Calu3 (cell line): ENCODE measurements around the gene CD160. TPM values are rescaled to one million over a fixed set of nuclear protein-coding genes. Genes with fewer than 3 reads are reported as not detected.

Experiments
- BruUV-seq: library from RNA; stranded (reverse); fragments of 400-500 nt; replicated peaks from 2 replicates; lab custom pipeline; 2021; lab: Mats Ljungman, UMichigan
- CTCF ChIA-PET: fragments of 300-600 bp; sonication (Branson Sonifier 250); formaldehyde crosslinking; loops from one replicate; lab custom pipeline; 2022; ENCODE audit warnings: antibody characterized with exemption; lab: Charles Lee
- DNase-seq: peaks from one replicate; pipeline ENCODE4 v3.0.0; 2022
- H3K27ac Mint-ChIP-seq: one replicate; pipeline ENCODE4 v1.8.0; 2022; ENCODE audit warnings: mixed read lengths; ENCODE audit not compliant: unreplicated experiment
- H3K27me3 Mint-ChIP-seq: one replicate; pipeline ENCODE4 v1.8.0; 2022; ENCODE audit warnings: mixed read lengths; ENCODE audit not compliant: unreplicated experiment
- H3K36me3 Mint-ChIP-seq: one replicate; pipeline ENCODE4 v1.8.0; 2022; ENCODE audit warnings: mild to moderate bottlenecking, moderate library complexity, mixed read lengths; ENCODE audit not compliant: insufficient read depth, unreplicated experiment
- H3K4me1 Mint-ChIP-seq: one replicate; pipeline ENCODE4 v1.8.0; 2022; ENCODE audit warnings: mild to moderate bottlenecking, low read depth, mixed read lengths; ENCODE audit not compliant: unreplicated experiment
- H3K4me3 Mint-ChIP-seq: one replicate; pipeline ENCODE4 v1.8.0; 2022; ENCODE audit warnings: mild to moderate bottlenecking, low read depth, moderate library complexity, mixed read lengths; ENCODE audit not compliant: unreplicated experiment
- H3K9me3 Mint-ChIP-seq: one replicate; pipeline ENCODE4 v1.8.0; 2022; ENCODE audit warnings: low read depth, mixed read lengths; ENCODE audit not compliant: unreplicated experiment
- CTCF ChIP-seq: fragments of 200-600 bp; IDR thresholded peaks from one replicate; pipeline ENCODE4 v1.8.0; 2022; ENCODE audit warnings: antibody characterized with exemption; ENCODE audit not compliant: unreplicated experiment
- intact Hi-C: fragments of 100-400 bp; cut with micrococcal nuclease; formaldehyde crosslinking; loops from one replicate; pipeline ENCODE4 v1.10.0; 2022; ENCODE audit not compliant: unreplicated experiment
- total RNA-seq: library from RNA; stranded (reverse); gene quantifications from 2 replicates; pipeline ENCODE4 v1.2.3, GENCODE V29; 2022

Gene CD160
- total RNA-seq, 1 experiment from 2014 or later, result not detected

GRCh38 chr1:145747398-145748247, 28.3 kb downstream of the CD160 start:
- H3K27ac Mint-ChIP-seq, result no peak overlapping the region
- CTCF ChIA-PET, result no interaction called here

GRCh38 chr1:145750426-145750825, 31.1 kb downstream of the CD160 start:
- no peaks in the 10 kb centered on the region for H3K27me3 Mint-ChIP-seq
- H3K4me3 Mint-ChIP-seq, result no peak overlapping the region
- CTCF ChIA-PET, result interaction anchor here (0.5 kb wide), 1 partner anchor 11 kb away, joined by 4 read pairs; no protein-coding TSS in a partner anchor
- no peak for DNase-seq
- no peak for TF ChIP-seq CTCF
- intact Hi-C loops, result no loop called here
- no TSS peak for BruUV-seq
- H3K4me1 Mint-ChIP-seq, result no peaks in the 10 kb centered on the region
- no peak overlapping the region for H3K27ac Mint-ChIP-seq
- no peaks in the 10 kb centered on the region for H3K36me3 Mint-ChIP-seq
- no peaks in the 10 kb centered on the region for H3K9me3 Mint-ChIP-seq

More at GRCh38 chr1:145747398-145748247, 28.3 kb downstream of the CD160 start:
- no TSS peak for BruUV-seq
- no peak for DNase-seq
- peaks cover 4% of the 10 kb centered on the region for H3K36me3 Mint-ChIP-seq
- no peaks in the 10 kb centered on the region for H3K9me3 Mint-ChIP-seq
- no peak overlapping the region for H3K4me3 Mint-ChIP-seq
- no peak for TF ChIP-seq CTCF
- intact Hi-C loops, result no loop called here
- H3K4me1 Mint-ChIP-seq, result no peaks in the 10 kb centered on the region
- no peaks in the 10 kb centered on the region for H3K27me3 Mint-ChIP-seq

GRCh38 chr1:145751491-145752037, 32.3 kb downstream of the CD160 start:
- no peaks in the 10 kb centered on the region for H3K36me3 Mint-ChIP-seq
- H3K9me3 Mint-ChIP-seq, result no peaks in the 10 kb centered on the region

GRCh38 chr1:145757420-145757819, 38.1 kb downstream of the CD160 start:
- intact Hi-C loops, result no loop called here
- Mint-ChIP-seq H3K27ac (no peak overlapping the region), H3K4me1 (no peaks in the 10 kb centered on the region), H3K9me3 (peaks cover 3% of the 10 kb centered on the region), H3K27me3 (no peaks in the 10 kb centered on the region), H3K36me3 (no peaks in the 10 kb centered on the region), H3K4me3 (no peak overlapping the region)
- no peak for DNase-seq
- CTCF ChIA-PET, result interaction anchor here (0.5 kb wide), 1 partner anchor 18 kb away, joined by 3 read pairs; no protein-coding TSS in a partner anchor
- BruUV-seq, result no TSS peak
- TF ChIP-seq CTCF, result no peak

More at GRCh38 chr1:145751491-145752037, 32.3 kb downstream of the CD160 start:
- Mint-ChIP-seq H3K27me3 (no peaks in the 10 kb centered on the region), H3K27ac (no peak overlapping the region), H3K4me3 (no peak overlapping the region), H3K4me1 (no peaks in the 10 kb centered on the region)
- no TSS peak for BruUV-seq
- intact Hi-C loops, result no loop called here
- no peak for DNase-seq
- no peak for TF ChIP-seq CTCF
- CTCF ChIA-PET, result no interaction called here
